Fibroblast of skin of left quadriceps (primary cell): ENCODE results near the gene AP1M1.

ENCODE experiments used
- DNase-seq, 2 experiments: peaks; one replicate each; pipeline ENCODE4 v3.0.0-alpha.2; 2013; ENCODE audit warnings: low read depth in 2 of 2

Gene AP1M1

GRCh38 chr19:16232127-16232526, 34.4 kb downstream of the AP1M1 start:
- no peak for DNase-seq

DNA sequence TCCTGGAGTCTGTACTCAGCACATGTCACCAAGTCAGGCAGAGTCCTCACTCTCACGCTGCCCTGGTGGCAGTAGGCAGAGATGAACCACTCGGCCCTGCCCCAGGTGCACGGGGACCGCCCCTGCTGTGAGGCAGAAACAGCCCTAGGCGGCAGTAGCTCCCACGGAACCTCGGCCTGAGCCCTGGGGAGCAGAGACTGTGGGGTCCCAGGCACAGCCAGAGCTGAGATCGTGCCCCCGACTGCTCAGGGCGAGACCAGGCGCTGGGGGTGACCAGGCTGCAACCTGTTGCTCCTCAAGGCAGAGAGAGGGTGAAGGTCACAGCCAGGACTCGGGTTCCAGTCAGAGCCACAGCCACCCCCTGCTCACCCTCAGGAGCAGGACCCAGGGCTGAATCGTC, 34.9 kb downstream of the AP1M1 start:
- no peak for DNase-seq

DNA sequence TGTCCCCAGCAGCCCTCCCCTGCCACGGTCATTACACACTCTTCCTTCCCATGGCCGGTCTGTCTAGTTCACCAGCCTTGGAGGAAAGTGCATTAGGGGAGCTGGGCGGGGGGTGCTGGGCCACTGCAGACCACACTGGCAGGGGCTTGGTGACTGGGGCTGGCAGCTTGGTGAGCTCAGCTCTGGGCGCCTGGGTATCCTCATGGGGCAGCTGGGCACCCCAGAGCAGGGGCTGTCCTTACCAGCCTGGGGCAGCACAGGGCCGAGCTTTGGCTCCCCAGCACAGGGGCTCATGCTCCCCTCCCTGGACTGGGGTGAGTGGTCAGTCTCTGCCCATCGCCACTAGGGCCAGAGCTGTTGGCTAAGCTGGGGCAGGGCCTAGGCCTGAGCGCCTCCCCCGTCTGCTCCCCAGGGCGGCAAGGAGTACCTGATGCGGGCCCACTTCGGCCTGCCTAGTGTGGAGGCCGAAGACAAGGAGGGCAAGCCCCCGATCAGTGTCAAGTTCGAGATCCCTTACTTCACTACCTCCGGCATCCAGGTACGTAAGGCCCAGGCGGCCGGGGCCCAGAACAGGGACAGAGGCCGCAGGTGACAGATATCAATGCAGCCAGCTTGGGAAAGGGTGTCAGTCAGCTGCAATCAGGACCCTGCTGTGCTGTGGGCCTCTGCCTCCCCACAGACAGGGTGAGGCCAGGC, 35.5 kb downstream of the AP1M1 start:
- DNase-seq: no peak

DNA sequence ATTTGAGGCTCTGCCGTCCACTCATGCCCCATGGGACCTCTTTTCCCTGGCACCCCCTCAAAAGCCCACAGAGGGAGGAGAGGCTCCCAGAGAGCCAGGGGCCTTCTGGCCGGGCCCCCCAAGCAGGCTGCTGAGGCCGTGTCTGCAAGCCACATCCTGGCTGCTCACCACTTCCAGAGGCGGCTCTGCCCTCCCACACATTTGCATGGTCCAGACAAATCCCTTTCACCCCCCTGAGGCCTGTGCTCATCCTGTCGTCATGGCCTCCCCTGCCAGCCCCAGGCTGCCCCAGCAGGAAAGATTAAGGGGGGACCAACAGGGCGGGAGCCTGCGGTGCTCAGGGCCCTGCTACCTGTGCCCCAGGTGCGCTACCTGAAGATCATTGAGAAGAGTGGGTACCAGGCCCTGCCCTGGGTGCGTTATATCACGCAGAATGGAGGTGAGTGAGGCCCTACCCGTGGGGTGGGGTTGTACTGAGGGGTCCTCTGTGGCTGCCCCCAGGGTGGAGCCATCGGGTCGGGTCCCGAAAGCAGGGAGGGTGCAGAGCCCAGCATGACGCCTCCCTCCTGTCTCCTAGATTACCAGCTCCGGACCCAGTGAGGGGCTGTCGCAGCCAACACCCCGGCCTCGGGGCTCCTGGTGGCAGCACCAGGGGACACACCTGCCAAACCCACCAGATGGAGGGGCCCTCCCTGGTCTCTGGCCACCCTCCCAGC, 36.3 kb downstream of the AP1M1 start:
- DNase-seq: no peak

GRCh38 chr19:16234552-16235445, 37.1 kb downstream of the AP1M1 start:
- DNase-seq: no peak

GRCh38 chr19:16235811-16236652, 38.3 kb downstream of the AP1M1 start:
- DNase-seq: no peak

- DNase-seq: peak; percentile 5 to 6
These were observed 46.4 kb downstream of the AP1M1 start for GRCh38 chr19:16244091-16244490.

DNA sequence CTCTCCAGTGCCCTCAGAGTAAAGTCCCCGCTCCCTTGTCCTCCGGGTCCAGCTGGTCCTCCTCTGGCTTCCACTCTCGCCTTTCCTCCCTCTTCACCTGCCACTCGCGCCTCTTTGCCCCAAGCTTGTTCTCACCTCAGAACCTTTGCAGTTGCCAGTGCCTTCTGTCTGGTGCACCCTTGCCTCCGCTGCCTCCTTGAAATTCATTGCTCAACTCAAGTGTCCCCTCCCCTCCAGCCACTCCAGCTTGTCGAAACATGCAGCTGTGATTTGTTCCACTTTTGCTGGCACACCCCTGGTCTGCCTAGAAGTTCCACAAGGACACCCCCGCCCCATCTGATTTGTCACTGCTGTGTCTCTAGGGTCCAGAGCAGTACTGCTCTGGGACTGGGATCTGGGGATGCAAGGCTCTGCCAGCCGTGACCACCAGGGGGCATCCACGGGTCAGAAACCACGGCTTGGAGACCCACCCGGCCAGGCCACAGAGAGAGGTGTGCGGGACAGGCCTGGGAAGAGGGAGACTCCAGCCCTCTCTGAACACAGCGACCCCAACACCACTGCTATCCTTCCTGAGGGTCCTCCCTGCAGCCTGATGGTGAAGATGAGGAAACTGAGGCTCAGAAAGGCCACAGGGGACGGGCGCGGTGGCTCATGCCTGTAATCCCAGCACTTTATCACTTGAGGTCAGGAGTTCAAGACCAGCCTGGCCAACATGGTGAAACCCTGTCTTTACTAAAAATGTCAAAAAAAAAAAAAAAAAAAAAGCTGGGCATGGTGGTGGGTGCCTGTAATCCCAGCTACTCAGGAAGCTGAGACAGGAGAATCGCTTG, 49.9 kb downstream of the AP1M1 start:
- peak; percentile 33 for DNase-seq

- no peak for DNase-seq
These were observed 50.8 kb downstream of the AP1M1 start for GRCh38 chr19:16248380-16249023.

- DNase-seq: peak; percentile 67 to 70
These were observed 52.2 kb downstream of the AP1M1 start for GRCh38 chr19:16249826-16250404.

DNA sequence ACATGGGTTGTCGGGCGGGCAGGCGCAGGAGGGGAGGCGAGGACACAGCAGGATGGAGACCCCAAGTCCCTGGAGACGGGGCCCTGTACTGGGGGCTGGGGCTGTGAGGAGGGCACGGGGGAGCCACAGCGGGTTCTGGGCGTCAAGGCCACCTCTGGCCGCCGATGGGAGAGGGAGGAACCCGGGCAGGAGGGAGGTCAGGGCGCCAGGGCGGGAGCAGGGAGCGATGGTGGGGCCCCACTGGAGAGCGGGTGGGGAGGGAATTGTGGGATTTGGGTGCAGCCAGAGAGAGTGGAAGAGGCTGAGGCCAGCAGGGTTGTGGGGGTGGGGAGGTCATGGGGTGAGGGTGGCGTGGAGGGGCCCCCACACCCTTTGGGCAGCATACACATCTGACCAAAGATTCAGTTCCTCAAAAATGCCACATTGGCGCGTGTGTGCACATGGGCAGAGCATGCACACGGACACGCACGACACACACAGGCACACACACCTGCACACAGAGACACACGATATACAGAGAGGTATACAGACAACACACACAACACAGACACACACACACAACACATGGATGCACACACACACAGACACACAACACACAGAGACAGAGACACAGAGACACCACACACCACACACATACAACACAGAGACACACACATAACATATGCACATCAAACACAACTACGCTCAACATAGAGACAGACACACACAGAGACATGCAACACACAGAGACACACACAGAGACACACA, 54.9 kb downstream of the AP1M1 start:
- no peak for DNase-seq

GRCh38 chr19:16254851-16255408, 57.2 kb downstream of the AP1M1 start:
- DNase-seq: no peak

GRCh38 chr19:16257509-16258002, 59.8 kb downstream of the AP1M1 start:
- no peak for DNase-seq

GRCh38 chr19:16258440-16258903, 60.8 kb downstream of the AP1M1 start:
- DNase-seq: no peak

DNA sequence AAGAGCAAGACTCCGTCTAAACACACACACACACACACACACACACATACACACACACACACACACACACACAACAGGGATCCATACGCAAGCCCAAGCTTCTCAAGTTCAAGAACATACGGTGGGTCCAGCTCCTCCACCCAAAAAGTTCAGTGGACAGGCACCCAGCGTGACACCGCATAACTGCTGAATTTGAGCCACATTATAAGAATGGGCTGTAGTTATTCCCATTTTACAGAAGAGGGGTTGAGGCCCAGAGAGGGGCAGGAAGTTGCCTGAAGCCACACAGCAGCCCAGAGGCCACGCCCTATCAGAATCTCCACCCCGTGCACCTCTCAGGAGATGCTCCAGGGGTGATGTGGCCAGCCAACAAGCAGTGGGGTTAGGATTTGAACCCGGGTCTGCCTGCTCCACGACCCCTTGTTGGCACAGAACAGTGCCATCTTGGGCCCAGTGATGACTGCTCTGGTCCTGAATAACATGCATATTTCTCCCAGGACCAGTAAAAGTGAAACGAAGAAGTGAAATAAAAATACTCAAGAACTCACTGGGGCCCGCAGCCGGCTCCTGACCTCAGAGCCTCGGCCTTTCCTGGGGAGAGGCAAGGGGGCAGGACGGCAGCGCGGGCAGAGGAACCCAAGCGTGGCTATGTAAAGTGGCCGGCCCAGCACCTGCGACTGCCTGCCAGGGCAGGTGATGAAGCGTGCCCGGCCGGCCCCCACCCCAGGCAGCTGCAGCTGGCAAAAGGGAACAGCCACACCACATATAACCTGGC, 61.9 kb downstream of the AP1M1 start:
- no peak for DNase-seq

- no peak for DNase-seq
These were observed 62.6 kb downstream of the AP1M1 start for GRCh38 chr19:16260160-16260811.

GRCh38 chr19:16260812-16261161, 63.1 kb downstream of the AP1M1 start:
- no peak for DNase-seq
